Measurements from ENCODE around the gene CNTFR.

The CNTFR gene

GRCh38 chr9:34555936-34556525 lies 33.5 kb downstream of the CNTFR start:
- Histone ChIP-seq H3K4me3 (no peak overlapping the region), H3K27ac (no peak overlapping the region)
- DNase-seq (ENCODE audit: low spot score) = no peak
- TF ChIP-seq CTCF (IDR thresholded peaks at IDR 0.05) = no peak

GRCh38 chr9:34555500-34555899 lies 34.0 kb downstream of the CNTFR start:
- no peak for DNase-seq (ENCODE audit: low spot score)
- TF ChIP-seq CTCF (IDR thresholded peaks at IDR 0.05) = no peak
- no peak overlapping the region for H3K27ac ChIP-seq
- no peak overlapping the region for H3K4me3 ChIP-seq

- H3K27ac ChIP-seq = no peak overlapping the region
- no peak for TF ChIP-seq CTCF (IDR thresholded peaks at IDR 0.05)
- DNase-seq (ENCODE audit: low spot score) = no peak
- no peak overlapping the region for H3K4me3 ChIP-seq
Measured at GRCh38 chr9:34555002-34555348, 34.5 kb downstream of the CNTFR start.

GRCh38 chr9:34554211-34555001 lies 35.1 kb downstream of the CNTFR start:
- no peak for TF ChIP-seq CTCF (IDR thresholded peaks at IDR 0.05)
- H3K27ac ChIP-seq = no peak overlapping the region
- H3K4me3 ChIP-seq = no peak overlapping the region
- DNase-seq (ENCODE audit: low spot score) = no peak

- DNase-seq (ENCODE audit: low spot score) = no peak
- H3K27ac ChIP-seq = no peak overlapping the region
- no peak overlapping the region for H3K4me3 ChIP-seq
- no peak for TF ChIP-seq CTCF (IDR thresholded peaks at IDR 0.05)
Measured at GRCh38 chr9:34553511-34554021, 36.0 kb downstream of the CNTFR start.

GRCh38 chr9:34552986-34553385 lies 36.5 kb downstream of the CNTFR start:
- DNase-seq (ENCODE audit: low spot score) = no peak
- Histone ChIP-seq H3K4me3 (no peak overlapping the region), H3K27ac (no peak overlapping the region)
- no peak for TF ChIP-seq CTCF (IDR thresholded peaks at IDR 0.05)

GRCh38 chr9:34552606-34552981 lies 36.9 kb downstream of the CNTFR start:
- no peak for TF ChIP-seq CTCF (IDR thresholded peaks at IDR 0.05)
- Histone ChIP-seq H3K27ac (no peak overlapping the region), H3K4me3 (no peak overlapping the region)
- no peak for DNase-seq (ENCODE audit: low spot score)
